ENCODE results near the gene CRK. TPM values are rescaled to one million over a fixed set of nuclear protein-coding genes. Genes with fewer than 3 reads are reported as not detected.
A peak's percentile ranks its signal among the peaks of the same experiment; 100 is the strongest.

The CRK gene
- total RNA-seq, 2 donors from 2014 or later = 48.3 to 76.0 TPM

DNA sequence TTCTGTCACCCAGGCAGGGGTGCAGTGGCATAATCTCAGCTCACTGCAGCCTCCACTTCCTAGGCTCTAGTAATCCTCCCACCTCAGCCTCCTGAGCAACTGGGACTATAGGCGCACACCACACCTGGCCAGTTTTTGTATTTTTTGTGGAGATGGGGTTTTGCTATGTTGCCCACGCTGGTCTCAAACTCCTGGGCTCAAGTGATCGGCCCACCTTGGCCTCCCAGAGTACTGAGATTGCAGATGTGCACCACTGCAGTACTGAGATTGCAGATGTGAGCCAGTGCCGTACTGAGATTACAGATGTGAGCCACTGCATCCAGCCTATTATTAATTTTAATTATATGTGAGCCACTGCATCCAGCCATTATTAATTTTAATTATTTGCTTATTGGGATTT lies 13.8 kb downstream of the CRK start:
- Histone ChIP-seq H3K4me3 (no peak overlapping the region), H3K27me3 (replicated peaks; ENCODE audit: insufficient read depth) (no peaks in the 10 kb centered on the region), H3K4me1 (ENCODE audit: control insufficient read depth in 1 of 2, low read depth in 2 of 2) (peaks cover 6 to 31% of the 10 kb centered on the region in 2 donors), H3K27ac (no peak overlapping the region), H3K36me3 (no peaks in the 10 kb centered on the region), H3K9me3 (no peaks in the 10 kb centered on the region)
- no peak for ATAC-seq (ENCODE audit: insufficient number of reproducible peaks, low FRiP score, low read depth)
- DNase-seq (ENCODE audit: low spot score) = no peak
- TF ChIP-seq, protein P1, sequence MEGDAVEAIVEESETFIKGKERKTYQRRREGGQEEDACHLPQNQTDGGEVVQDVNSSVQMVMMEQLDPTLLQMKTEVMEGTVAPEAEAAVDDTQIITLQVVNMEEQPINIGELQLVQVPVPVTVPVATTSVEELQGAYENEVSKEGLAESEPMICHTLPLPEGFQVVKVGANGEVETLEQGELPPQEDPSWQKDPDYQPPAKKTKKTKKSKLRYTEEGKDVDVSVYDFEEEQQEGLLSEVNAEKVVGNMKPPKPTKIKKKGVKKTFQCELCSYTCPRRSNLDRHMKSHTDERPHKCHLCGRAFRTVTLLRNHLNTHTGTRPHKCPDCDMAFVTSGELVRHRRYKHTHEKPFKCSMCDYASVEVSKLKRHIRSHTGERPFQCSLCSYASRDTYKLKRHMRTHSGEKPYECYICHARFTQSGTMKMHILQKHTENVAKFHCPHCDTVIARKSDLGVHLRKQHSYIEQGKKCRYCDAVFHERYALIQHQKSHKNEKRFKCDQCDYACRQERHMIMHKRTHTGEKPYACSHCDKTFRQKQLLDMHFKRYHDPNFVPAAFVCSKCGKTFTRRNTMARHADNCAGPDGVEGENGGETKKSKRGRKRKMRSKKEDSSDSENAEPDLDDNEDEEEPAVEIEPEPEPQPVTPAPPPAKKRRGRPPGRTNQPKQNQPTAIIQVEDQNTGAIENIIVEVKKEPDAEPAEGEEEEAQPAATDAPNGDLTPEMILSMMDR (IDR thresholded peaks at IDR 0.05) = no peak

DNA sequence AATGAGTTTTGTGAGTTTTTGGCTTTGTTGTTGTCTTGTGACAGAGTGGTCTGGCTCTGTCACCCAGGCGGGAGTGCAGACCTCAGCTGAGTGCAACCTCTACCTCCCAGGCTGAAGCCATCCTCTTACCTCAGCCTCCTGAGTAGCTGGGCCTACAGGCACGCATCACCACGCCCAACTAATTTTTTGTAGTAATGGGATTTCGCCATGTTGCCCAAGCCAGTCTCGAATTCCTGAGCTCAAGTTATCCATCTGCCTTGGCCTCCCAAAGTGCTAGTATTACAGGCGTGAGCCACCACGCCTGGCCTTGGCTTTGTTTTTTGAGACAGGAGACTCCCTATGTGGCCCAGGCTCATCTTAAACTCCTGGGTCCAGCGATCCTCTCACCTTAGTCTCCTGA lies 15.1 kb downstream of the CRK start:
- Histone ChIP-seq H3K9me3 (no peaks in the 10 kb centered on the region), H3K4me3 (no peak overlapping the region), H3K4me1 (ENCODE audit: control insufficient read depth in 1 of 2, low read depth in 2 of 2) (peaks cover 6 to 35% of the 10 kb centered on the region in 2 donors), H3K27me3 (replicated peaks; ENCODE audit: insufficient read depth) (no peaks in the 10 kb centered on the region), H3K27ac (no peak overlapping the region), H3K36me3 (peaks cover 3% of the 10 kb centered on the region)
- TF ChIP-seq, protein P1 (IDR thresholded peaks at IDR 0.05) = no peak
- ATAC-seq (ENCODE audit: insufficient number of reproducible peaks, low FRiP score, low read depth) (no peak), DNase-seq (ENCODE audit: low spot score) (no peak)

DNA sequence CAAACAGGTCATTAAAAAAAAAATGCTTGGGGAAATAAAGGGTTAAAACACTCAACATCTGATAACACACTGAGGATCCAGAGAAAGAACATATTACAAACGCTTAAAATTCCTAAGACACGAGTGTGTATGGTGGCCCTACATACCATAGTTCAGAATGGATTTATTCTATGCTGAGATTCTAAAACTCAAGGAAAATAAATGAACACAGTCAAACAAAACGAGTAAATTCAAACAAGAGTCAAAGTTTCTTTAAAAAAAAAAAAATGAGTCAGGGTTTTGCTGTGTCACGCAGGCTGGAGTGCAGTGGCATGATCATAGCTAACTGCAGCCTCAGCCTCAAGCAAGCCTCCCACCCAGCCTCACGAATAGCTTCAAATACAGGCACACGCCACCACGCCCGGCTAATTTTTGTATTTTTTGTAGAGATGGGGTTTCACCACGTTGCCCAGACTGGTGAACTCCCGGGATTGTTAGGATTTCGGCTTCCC lies 17.4 kb downstream of the CRK start:
- peaks cover 10% of the 10 kb centered on the region for H3K36me3 ChIP-seq
- no peaks in the 10 kb centered on the region for H3K27me3 ChIP-seq (replicated peaks; ENCODE audit: insufficient read depth)
- ATAC-seq (ENCODE audit: insufficient number of reproducible peaks, low FRiP score, low read depth) = peak; percentile 20
- H3K27ac ChIP-seq = peak overlapping the region; percentile 21 to 30
- peaks cover 6 to 41% of the 10 kb centered on the region in 2 donors for H3K4me1 ChIP-seq (ENCODE audit: control insufficient read depth in 1 of 2, low read depth in 2 of 2)
- H3K4me3 ChIP-seq = no peak overlapping the region
- no peak for DNase-seq (ENCODE audit: low spot score)
- no peaks in the 10 kb centered on the region for H3K9me3 ChIP-seq
- TF ChIP-seq, protein P1 (IDR thresholded peaks at IDR 0.05) = no peak

DNA sequence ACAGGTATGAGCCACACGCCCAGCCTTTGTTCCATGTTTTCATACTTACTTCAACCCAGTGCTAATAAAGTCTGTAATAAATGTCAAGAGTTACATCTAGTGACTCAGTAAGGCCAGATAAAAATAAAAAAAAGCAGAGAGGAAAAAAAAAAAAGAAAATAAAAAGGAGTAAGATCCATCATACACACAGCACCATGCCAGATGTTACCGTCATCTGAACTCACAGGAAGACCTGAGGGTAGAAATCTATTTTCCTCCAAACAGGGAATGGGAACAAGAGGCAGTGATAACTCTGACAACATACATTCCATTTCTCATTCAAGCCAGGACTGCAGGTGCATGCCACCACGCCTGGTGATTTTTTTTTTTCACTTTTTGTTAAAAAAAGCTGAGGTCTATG lies 20.7 kb downstream of the CRK start:
- H3K27ac ChIP-seq = peak overlapping the region in 1 of 2 donors; percentile 22
- DNase-seq (ENCODE audit: low spot score) (no peak), ATAC-seq (ENCODE audit: insufficient number of reproducible peaks, low FRiP score, low read depth) (no peak)
- TF ChIP-seq, protein P1 (IDR thresholded peaks at IDR 0.05) = no peak
- H3K4me1 ChIP-seq (ENCODE audit: control insufficient read depth in 1 of 2, low read depth in 2 of 2) = peaks cover 11 to 48% of the 10 kb centered on the region in 2 donors
- H3K36me3 ChIP-seq = peaks cover 24% of the 10 kb centered on the region
- H3K9me3 ChIP-seq = no peaks in the 10 kb centered on the region
- H3K4me3 ChIP-seq = no peak overlapping the region
- no peaks in the 10 kb centered on the region for H3K27me3 ChIP-seq (replicated peaks; ENCODE audit: insufficient read depth)

DNA sequence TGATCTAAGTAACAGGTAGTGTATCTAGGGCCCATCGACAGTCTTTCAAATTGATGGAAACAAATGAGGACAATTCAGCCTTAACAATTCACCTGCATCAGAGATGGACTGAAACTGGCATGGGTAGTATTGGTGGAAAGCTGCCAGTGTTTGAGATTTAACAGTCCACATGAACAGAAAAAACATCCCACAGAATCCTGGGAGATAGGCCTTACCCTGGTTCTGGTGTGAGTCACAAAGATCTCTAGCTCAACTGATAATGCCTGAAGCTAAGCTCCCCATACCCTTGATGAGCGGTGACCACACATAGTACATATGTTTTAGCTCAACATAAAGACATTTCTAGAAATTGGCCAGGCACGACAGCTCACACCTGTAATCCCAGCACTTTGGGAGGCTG lies 21.9 kb downstream of the CRK start:
- TF ChIP-seq, protein P1 (IDR thresholded peaks at IDR 0.05) = no peak
- Histone ChIP-seq H3K4me3 (no peak overlapping the region), H3K27ac (no peak overlapping the region), H3K9me3 (no peaks in the 10 kb centered on the region), H3K27me3 (replicated peaks; ENCODE audit: insufficient read depth) (no peaks in the 10 kb centered on the region), H3K4me1 (ENCODE audit: control insufficient read depth in 1 of 2, low read depth in 2 of 2) (peaks cover 11 to 42% of the 10 kb centered on the region in 2 donors), H3K36me3 (peaks cover 24% of the 10 kb centered on the region)
- ATAC-seq (ENCODE audit: insufficient number of reproducible peaks, low FRiP score, low read depth) (no peak), DNase-seq (ENCODE audit: low spot score) (no peak)

Measured in thoracic aorta (tissue), 2 donors.